GOT3 (cell line): ENCODE results near the gene C16orf54.
"Not testable (repeated sequence)": the region's sequence is repeated elsewhere in the genome, so short reads cannot be mapped to it uniquely, and the experiment has no call there.

ENCODE experiments used
- DNase-seq: peaks from one replicate; lab custom pipeline; 2025; ENCODE audit warnings: mixed read lengths; lab: John Stamatoyannopoulos, UW

The C16orf54 gene, protein sequence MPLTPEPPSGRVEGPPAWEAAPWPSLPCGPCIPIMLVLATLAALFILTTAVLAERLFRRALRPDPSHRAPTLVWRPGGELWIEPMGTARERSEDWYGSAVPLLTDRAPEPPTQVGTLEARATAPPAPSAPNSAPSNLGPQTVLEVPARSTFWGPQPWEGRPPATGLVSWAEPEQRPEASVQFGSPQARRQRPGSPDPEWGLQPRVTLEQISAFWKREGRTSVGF

GRCh38 chr16:29745853-29746345, at the start of gene C16orf54:
Gene C16orf54, minus strand, starts transcription at chr16:29745990. Its CDS starts 1,039 bp downstream, at chr16:29744951.
- no peak for DNase-seq

DNA sequence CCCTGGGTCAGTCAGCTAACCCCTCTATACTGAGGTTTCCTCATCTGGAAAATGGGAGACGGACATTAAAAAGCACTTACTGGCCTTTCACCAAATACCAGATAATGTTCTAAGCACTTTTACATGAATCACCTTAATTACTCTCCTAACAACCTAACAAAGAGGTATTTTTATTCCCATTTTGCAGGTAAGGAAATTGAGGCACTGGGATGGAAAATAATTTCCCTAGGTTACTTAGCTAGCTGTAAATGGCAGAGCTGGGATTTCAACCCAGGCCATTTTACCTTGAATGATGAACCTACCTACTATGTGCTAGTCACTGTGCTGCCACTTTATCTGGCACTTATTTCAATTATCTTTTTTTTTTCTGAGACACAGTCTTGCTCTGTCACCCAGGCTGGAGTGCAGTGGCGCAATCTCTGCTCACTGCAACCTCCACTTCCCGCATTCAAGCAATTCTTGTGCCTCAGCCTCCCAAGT, 48.5 kb upstream of the C16orf54 start:
- DNase-seq = no peak

DNA sequence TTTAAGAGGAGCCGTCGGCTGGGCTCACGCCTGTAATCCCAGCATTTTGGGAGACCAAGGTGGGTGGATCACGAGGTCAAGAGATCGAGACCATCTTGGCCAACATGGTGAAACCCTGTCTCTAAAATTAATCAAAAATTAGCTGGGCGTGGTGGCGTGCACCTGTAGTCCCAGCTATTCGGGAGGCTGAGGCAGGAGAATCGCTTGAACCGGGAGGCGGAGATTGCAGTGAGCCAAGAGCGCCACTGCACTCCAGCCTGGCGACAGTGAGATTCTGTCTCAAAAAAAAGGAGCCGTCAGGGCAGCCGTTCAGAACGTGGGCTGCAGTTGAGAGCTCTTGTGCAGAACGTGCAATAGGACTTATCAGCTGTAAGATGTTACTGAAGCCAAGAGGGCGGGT, 47.4 kb upstream of the C16orf54 start:
- not testable (repeated sequence) for DNase-seq

DNA sequence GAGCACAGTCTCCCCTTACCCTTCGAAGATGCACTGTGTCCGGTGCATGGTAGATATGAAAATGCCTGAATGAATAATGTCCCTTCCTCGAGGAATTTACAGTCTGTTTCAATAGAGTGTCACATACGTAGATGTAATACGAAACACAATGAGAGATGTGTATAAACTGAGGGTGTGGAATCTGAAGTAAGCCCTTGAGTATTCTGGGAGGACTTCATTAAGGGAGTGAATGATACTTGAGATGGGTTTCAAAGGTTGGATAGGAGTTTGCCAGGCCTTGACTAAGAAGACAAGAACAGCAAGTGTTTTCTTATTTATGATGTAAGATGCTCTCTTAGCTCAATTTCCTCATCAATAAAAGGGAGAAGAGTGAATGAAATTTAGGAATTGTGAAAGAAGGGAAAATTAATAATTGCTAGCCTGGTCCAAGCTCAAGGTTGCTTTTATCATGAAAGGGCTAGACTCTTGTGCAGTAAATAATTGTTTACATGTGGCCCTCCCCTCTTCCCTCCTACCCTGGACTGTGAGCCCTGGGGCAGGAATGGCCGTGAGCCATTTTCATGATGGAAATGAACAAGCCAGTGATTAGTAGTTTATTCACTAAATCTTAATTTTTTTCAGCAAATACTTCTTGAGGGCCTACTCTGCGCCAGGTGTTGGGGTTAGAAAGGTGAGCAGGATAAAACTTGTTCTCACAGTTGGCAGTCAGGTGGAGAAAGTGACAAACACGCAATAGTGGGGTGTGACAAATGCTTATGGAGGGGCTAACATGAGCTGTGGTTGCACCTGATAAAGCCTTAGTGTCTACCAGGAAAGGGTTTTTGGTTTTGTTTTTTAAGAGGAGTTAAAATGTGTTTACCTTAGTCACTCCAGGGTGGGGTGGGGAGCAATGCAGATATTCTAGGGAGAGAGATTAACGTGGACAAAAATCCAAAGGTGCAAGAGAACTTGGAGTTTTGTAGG, 46.3 kb upstream of the C16orf54 start:
- DNase-seq = no peak

GRCh38 chr16:29790949-29791844, 45.4 kb upstream of the C16orf54 start:
- DNase-seq = no peak

DNA sequence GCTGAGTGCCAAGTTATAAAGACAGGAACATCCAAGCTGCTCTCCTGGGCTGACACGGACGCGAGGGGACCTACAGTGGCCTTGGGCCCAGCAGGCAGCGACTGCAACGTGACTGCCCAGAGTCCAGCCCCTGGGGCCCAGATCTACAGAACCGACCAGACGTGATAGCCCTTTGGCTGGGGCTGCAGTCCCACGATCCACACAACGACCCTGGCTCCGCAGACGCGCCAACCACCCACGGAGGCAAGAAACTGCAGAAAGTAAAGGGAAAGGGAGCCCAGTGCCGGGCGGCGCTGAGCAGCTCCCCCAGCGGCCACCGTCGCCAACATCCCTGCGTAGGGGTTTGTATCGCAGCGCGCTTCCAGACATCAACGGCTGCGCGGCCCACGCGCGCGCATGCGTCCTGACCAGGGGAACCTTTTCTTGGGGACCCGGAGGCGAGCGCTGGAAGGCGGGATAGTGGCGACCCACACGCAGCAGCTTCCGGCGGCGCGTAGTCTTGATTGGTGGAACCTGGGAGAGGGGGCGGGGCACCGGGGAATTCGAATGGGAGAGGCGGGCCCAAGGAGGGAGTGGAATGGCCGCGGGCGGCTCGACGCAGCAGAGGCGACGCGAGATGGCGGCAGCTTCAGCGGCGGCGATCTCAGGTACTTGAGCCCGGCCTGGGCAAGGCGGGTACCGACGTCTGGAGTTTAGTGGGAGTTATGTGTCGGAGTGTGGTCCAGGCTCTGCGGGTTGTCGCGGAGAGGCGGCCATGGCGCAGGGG, 44.6 kb upstream of the C16orf54 start, which contains the start of gene KIF22:
Gene KIF22, plus strand, starts transcription at position 569 of the 766 bp plus-strand sequence. Its CDS starts 9 bp downstream, at position 578.
- DNase-seq = peak; percentile 97

GRCh38 chr16:29789775-29790182, 44.0 kb upstream of the C16orf54 start:
- DNase-seq = no peak

GRCh38 chr16:29787155-29787554, 41.4 kb upstream of the C16orf54 start:
- not testable (repeated sequence) for DNase-seq

DNA sequence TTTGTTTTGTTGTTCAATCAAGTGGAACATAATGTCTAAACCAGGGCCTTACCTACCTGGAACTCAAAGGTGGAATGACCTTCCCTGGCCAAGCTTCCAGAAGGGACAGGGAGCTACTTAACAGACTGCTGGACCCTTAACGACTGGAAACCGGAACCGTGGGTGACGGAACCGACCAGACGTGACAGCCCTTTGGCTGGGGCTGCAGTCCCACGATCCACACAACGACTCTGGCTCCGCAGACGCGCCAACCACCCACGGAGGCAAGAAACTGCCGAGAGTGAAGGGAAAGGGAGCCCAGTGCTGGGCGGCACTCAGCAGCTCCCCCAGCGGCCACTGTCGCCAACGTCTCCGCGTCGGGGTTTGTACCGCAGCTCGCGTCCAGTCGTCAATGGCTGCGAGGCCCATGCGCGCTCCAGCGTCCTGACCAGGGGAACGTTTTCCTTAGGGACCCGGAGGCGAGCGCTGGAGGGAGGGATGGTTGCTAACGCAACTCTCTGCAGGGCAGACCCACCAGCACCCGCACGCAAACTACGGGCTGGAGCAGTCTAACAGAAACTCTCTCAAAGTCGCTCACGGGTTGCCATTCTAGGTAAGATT, 39.2 kb upstream of the C16orf54 start:
- DNase-seq = peak; percentile 3

DNA sequence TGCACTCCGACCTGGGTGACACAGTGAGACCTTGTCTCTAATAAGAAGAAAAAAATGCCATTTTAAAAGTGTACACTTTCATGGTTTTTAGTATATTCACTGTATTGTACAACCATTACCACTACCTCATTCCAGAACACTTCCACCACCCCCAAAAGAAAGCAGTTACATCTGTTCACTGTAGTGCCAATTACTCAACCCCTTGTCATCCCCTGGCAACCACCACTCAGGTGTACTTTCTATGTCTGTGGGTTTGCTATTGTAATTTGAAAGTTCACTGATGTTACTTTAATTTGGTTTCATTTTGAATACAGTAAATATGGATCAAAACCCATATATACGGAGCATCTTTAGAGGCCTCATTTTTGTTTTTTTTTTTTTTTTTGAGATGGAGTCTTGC, 38.4 kb upstream of the C16orf54 start:
- no peak for DNase-seq

GRCh38 chr16:29783094-29783953, 37.5 kb upstream of the C16orf54 start:
- not testable (repeated sequence) for DNase-seq

DNA sequence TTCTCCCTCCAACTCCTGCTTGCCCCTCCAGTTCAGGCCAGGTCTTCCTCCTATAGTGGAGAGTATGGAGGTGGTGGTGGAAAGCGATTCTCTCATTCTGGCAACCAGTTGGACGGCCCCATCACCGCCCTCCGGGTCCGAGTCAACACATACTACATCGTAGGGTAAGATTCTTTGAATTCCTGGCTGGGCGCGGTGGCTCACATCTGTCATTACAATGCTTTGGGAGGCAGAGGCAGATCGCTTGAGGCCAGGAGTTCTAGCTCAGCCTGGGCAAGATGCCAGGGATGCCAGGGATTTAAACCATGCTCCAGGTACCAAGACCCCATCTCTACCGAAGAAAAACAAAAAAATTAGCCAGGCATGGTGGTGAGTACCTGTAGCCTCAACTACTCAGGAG, 33.7 kb upstream of the C16orf54 start:
- no peak for DNase-seq

DNA sequence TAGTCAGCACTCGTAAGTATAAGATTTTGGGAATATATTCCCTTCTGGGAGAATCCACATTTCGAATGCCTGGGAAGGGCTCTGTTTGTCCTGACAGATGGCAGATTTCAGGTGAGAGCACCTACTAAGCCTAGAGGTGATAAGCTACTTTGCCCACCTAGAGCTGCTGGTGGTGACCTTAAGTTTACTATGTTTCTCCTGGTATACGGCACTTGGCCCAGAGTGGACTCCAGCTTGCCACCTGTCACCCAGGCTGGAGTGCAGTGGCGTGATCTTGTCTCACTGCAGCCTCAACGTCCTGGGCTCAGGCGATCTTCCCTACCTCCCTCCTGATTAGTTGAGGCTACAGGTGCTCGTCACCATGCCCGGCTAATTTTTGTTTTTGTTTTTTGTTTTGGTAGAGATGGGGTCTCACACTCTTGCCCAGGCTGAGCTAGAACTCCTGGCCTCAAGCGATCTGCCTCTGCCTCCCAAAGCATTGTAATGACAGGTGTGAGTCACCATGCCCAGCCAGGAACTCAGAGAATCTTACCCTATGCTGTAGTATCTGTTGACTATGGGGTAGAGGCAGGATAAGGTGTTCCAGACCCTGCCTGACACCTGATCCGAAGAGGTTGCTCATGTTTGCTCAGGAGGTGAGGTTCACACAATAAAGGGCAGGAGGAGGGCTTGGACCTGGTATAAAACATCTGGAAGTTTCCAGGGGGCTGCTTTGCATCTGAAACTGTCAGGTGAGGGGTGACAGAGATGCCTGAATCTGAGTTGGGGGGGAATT, 32.0 kb upstream of the C16orf54 start, which contains the start of gene ZG16:
Gene ZG16, plus strand, starts transcription at position 681 of the 775 bp plus-strand sequence. CDS start 1,011 bp downstream, outside the sequence.
- no peak for DNase-seq

- DNase-seq = no peak
Measured at GRCh38 chr16:29775742-29776408, 30.1 kb upstream of the C16orf54 start.

GRCh38 chr16:29774730-29775129, 28.9 kb upstream of the C16orf54 start:
- DNase-seq = no peak

DNA sequence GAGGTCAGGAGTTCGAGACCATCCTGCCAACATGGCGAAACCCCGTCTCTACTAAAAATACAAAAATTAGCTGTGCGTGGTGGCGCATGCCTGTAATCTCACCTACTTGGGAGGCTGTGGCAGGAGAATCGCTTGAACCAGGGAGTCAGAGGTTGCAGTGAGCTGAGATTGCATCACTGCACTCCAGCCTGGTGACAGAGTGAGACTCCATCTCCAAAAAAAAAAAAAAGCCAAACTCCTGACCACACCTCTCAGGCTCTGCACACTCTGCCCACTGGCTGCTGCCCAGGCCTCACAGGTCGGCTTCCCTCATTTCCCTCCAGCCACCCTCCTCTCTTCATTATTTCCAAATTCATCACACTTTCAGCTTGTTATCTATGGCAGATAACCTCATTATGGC, 26.5 kb upstream of the C16orf54 start:
- DNase-seq = not testable (repeated sequence)

- DNase-seq = no peak
Measured at GRCh38 chr16:29770250-29770929, 24.6 kb upstream of the C16orf54 start.
